ENCODE results near the gene KCNV2.

The KCNV2 gene

DNA sequence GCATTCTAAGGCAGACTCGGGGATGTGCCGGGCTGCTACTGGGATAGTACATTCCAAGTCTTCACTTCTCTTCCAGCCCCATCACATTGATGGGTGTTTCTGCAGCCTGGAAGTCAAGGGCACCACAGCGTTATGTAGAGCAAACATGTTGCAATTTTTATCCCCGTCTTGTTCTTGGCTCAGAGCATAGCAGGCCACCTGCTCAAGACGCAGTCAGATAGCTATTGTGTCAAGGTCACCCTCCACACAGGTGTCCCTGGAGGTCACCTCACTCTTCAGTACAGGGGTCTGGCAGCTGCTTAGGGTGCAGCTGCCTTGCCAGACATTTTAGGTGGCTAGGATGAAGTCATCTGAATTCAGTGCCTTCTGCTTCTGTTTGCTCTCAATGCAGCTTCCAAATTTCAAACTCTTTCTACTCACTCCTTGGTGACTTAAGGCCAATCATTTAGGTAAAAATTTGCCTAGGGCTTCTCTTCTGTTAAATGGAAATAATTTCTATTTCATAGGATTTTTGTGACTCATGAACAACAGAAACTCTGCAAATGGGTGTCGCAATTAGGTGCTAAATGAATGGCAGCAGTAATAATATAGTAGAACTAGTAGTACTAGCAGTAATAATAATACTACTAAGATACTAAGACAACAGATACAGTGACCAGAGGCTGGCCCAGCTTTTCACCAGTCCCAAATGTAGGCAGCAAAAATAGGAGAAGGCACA lies 24.3 kb downstream of the KCNV2 start:
- no peak for TF ChIP-seq POLR2A (IDR thresholded peaks at IDR 0.05; ENCODE audit: low read depth, low read length)
- no peak for TF ChIP-seq TAF1 (IDR thresholded peaks at IDR 0.05; ENCODE audit: borderline replicate concordance, low read depth, low read length)
- TF ChIP-seq POLR2AphosphoS5 (IDR thresholded peaks at IDR 0.05; ENCODE audit: low read depth, low read length) = no peak

DNA sequence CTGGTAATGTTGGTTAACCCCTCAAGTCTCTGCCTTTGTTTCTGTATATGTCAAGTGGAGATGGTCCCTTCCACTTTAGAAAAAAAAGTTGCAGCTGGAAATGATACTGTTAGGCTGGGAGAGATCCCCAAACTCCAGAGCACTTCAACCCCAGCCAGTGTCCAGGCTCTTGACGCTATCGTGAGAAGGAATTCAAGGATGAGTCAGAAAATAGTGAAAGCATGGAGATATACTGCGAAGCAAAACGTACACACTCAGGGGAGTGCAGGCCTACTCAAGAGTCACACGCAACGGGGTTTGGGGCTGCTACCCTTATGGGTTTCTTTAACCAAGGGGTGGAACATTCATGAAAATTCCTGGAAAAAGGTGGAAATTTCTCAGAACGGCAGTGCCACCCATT lies 24.9 kb downstream of the KCNV2 start:
- DNase-seq (ENCODE audit: insufficient read length) = no peak
- no peak for FAIRE-seq
- TF ChIP-seq TAF1 (IDR thresholded peaks at IDR 0.05; ENCODE audit: borderline replicate concordance, low read depth, low read length) (no peak), POLR2AphosphoS5 (IDR thresholded peaks at IDR 0.05; ENCODE audit: low read depth, low read length) (no peak), POLR2A (IDR thresholded peaks at IDR 0.05; ENCODE audit: low read depth, low read length) (no peak)

More for the DNA sequence above, 24.3 kb downstream of the KCNV2 start:
- FAIRE-seq (no peak), DNase-seq (ENCODE audit: insufficient read length) (no peak)

- FAIRE-seq (no peak), DNase-seq (ENCODE audit: insufficient read length) (no peak)
- TF ChIP-seq POLR2A (IDR thresholded peaks at IDR 0.05; ENCODE audit: low read depth, low read length) = no peak
- TF ChIP-seq TAF1 (IDR thresholded peaks at IDR 0.05; ENCODE audit: borderline replicate concordance, low read depth, low read length) = no peak
- TF ChIP-seq POLR2AphosphoS5 (IDR thresholded peaks at IDR 0.05; ENCODE audit: low read depth, low read length) = no peak
Observed at GRCh38 chr9:2743937-2744529, 26.7 kb downstream of the KCNV2 start.

- FAIRE-seq = no peak
- no peak for TF ChIP-seq POLR2A (IDR thresholded peaks at IDR 0.05; ENCODE audit: low read depth, low read length)
- TF ChIP-seq TAF1 (IDR thresholded peaks at IDR 0.05; ENCODE audit: borderline replicate concordance, low read depth, low read length) = no peak
- no peak for TF ChIP-seq POLR2AphosphoS5 (IDR thresholded peaks at IDR 0.05; ENCODE audit: low read depth, low read length)
- no peak for DNase-seq (ENCODE audit: insufficient read length)
Observed at GRCh38 chr9:2745560-2746380, 28.5 kb downstream of the KCNV2 start.

- DNase-seq (ENCODE audit: insufficient read length) = no peak
- no peak for FAIRE-seq
- no peak for TF ChIP-seq POLR2A (IDR thresholded peaks at IDR 0.05; ENCODE audit: low read depth, low read length)
- TF ChIP-seq TAF1 (IDR thresholded peaks at IDR 0.05; ENCODE audit: borderline replicate concordance, low read depth, low read length) = no peak
- no peak for TF ChIP-seq POLR2AphosphoS5 (IDR thresholded peaks at IDR 0.05; ENCODE audit: low read depth, low read length)
Observed at GRCh38 chr9:2749485-2749884, 32.2 kb downstream of the KCNV2 start.

DNA sequence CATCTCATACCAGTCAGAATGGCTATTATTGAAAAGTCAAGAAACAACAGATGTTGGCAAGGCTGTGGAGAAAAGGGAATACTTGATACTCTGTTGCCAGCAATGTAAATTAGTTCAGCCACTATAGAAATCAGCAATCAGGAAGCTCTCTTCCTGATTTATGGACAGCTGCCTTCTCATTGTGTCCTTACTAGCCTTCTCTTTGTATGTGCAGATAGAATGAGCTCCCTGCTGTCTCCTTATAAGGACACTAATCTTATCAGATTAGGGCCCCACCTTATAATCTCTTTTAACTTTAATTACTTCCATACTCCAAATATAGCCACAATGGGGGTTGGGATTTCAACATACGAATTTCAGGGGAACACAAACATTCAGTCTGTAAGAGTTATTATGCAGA lies 38.0 kb downstream of the KCNV2 start:
- DNase-seq (ENCODE audit: insufficient read length) = no peak

GRCh38 chr9:2758162-2758897 lies 41.0 kb downstream of the KCNV2 start:
- FAIRE-seq = no peak
- TF ChIP-seq POLR2AphosphoS5 (IDR thresholded peaks at IDR 0.05; ENCODE audit: low read depth, low read length) (no peak), POLR2A (IDR thresholded peaks at IDR 0.05; ENCODE audit: low read depth, low read length) (no peak), TAF1 (IDR thresholded peaks at IDR 0.05; ENCODE audit: borderline replicate concordance, low read depth, low read length) (no peak)
- DNase-seq (ENCODE audit: insufficient read length) = no peak

More for the DNA sequence above, 38.0 kb downstream of the KCNV2 start:
- TF ChIP-seq POLR2AphosphoS5 (IDR thresholded peaks at IDR 0.05; ENCODE audit: low read depth, low read length) = no peak
- no peak for TF ChIP-seq POLR2A (IDR thresholded peaks at IDR 0.05; ENCODE audit: low read depth, low read length)
- TF ChIP-seq TAF1 (IDR thresholded peaks at IDR 0.05; ENCODE audit: borderline replicate concordance, low read depth, low read length) = no peak
- FAIRE-seq = no peak

DNA sequence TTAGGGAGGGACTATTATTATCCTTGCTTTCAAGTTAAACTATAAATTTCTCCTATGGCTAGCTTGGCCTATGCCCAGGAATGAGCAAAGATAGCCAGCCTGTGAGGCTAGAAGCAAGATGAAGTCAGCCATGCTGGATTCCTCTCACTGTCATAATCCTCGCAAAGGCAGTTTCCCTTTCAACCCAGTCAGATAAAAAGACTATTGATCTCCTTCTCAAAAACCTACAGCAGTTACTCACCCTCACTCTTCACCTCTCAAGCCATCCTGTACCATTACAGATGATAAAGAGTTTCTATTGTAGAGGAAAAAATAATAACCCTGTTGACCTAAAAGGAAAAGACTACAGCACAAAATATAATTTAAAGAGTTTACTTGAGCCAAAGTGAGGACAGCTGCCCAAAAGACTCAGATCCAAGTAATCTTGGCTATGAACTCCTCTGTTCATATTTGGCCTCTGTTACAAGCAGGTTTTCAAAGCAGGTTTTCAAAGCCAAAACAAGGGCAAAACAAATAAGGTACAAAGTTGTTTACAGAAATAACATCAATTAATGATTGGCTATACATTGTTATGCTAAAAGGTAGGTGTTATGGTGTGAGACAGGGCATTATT lies 41.7 kb downstream of the KCNV2 start:
- no peak for DNase-seq (ENCODE audit: insufficient read length)
- FAIRE-seq = no peak
- TF ChIP-seq TAF1 (IDR thresholded peaks at IDR 0.05; ENCODE audit: borderline replicate concordance, low read depth, low read length) (no peak), POLR2A (IDR thresholded peaks at IDR 0.05; ENCODE audit: low read depth, low read length) (no peak), POLR2AphosphoS5 (IDR thresholded peaks at IDR 0.05; ENCODE audit: low read depth, low read length) (no peak)

DNA sequence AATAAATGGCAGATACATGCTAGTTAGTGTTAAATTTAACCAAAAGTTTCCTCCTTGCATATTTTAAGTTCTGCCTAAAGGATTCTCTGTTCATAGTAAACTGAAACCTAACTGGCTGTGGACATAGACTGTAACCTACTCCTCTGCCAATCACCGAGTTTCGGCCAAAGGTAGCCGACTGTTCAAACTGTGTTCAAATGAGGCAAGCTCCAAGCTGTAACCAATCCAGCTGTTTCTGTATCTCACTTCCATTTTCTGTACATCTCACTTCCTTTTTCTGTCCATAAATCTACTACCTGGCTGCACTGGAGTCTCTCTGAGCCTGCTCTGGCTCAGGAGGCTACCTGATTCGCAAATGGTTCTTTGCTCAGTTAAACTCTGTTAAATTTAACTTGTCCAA lies 44.1 kb downstream of the KCNV2 start:
- TF ChIP-seq POLR2AphosphoS5 (IDR thresholded peaks at IDR 0.05; ENCODE audit: low read depth, low read length) = no peak
- no peak for TF ChIP-seq POLR2A (IDR thresholded peaks at IDR 0.05; ENCODE audit: low read depth, low read length)
- no peak for TF ChIP-seq TAF1 (IDR thresholded peaks at IDR 0.05; ENCODE audit: borderline replicate concordance, low read depth, low read length)
- FAIRE-seq = no peak
- no peak for DNase-seq (ENCODE audit: insufficient read length)

DNA sequence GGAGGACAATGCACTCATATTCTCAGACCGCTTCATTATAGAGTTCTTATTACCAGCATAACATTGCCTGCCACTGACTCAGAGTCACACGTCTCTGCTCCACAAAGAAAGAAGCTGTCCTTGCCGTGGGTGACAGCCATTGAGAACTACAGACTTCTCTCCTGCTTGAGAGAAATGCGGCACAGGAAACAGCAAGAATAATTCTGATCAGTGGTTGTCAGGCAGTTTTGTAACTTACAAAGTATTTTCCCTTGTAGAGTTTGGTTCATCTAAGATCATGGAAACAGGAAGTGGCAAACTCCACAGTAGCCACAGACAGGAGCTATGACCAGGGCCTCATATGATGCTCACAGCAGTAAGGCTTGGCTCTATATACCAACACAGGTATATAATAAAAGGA lies 47.0 kb downstream of the KCNV2 start:
- FAIRE-seq (no peak), DNase-seq (ENCODE audit: insufficient read length) (no peak)
- TF ChIP-seq POLR2AphosphoS5 (IDR thresholded peaks at IDR 0.05; ENCODE audit: low read depth, low read length) (no peak), TAF1 (IDR thresholded peaks at IDR 0.05; ENCODE audit: borderline replicate concordance, low read depth, low read length) (no peak), POLR2A (IDR thresholded peaks at IDR 0.05; ENCODE audit: low read depth, low read length) (no peak)
